GM23248 (cell line): Measurements from ENCODE around the gene STX4. TPM values are rescaled to one million over a fixed set of nuclear protein-coding genes. Genes with fewer than 3 reads are reported as not detected.

Experiments used
- DNase-seq: peaks from one replicate; pipeline ENCODE4 v3.0.0-alpha.2; 2015
- H2AFZ ChIP-seq: fragments of 200-600 bp; sonication (generic); 2 replicates; pipeline ENCODE4 v1.6.1; 2016; ENCODE audit warnings: antibody characterized with exemption
- H3F3A ChIP-seq: fragments of 200-600 bp; sonication (generic); 2 replicates; pipeline ENCODE4 v1.6.1; 2016; ENCODE audit warnings: mild to moderate bottlenecking, antibody characterized with exemption, mixed run types; ENCODE audit not compliant: insufficient read depth
- H3K27ac ChIP-seq: fragments of 200-600 bp; sonication (generic); 2 replicates; pipeline ENCODE4 v1.5.1; 2016; ENCODE audit warnings: mild to moderate bottlenecking
- H3K27me3 ChIP-seq: fragments of 200-600 bp; sonication (generic); replicated peaks from 2 replicates; pipeline ENCODE4 v1.6.1; 2016; ENCODE audit warnings: mild to moderate bottlenecking; ENCODE audit not compliant: insufficient read depth
- H3K36me3 ChIP-seq: fragments of 200-600 bp; sonication (generic); 2 replicates; pipeline ENCODE4 v1.6.1; 2016; ENCODE audit warnings: low read depth, mild to moderate bottlenecking
- H3K4me1 ChIP-seq: fragments of 200-600 bp; sonication (generic); 2 replicates; pipeline ENCODE4 v1.6.1; 2016; ENCODE audit warnings: mild to moderate bottlenecking; ENCODE audit not compliant: insufficient read depth
- H3K4me2 ChIP-seq: fragments of 200-600 bp; sonication (generic); one replicate; pipeline ENCODE4 v1.6.1; 2016; ENCODE audit warnings: mild to moderate bottlenecking; ENCODE audit not compliant: unreplicated experiment
- H3K4me3 ChIP-seq: fragments of 200-600 bp; sonication (generic); 2 replicates; pipeline ENCODE4 v1.5.1; 2016; ENCODE audit warnings: mild to moderate bottlenecking
- H3K79me2 ChIP-seq: fragments of 200-600 bp; sonication (generic); 2 replicates; pipeline ENCODE4 v1.6.1; 2016; ENCODE audit warnings: mild to moderate bottlenecking; ENCODE audit not compliant: insufficient read depth
- H3K9ac ChIP-seq: fragments of 200-600 bp; sonication (generic); 2 replicates; pipeline ENCODE4 v1.6.1; 2016; ENCODE audit warnings: mild to moderate bottlenecking
- H3K9me2 ChIP-seq: fragments of 200-600 bp; sonication (generic); 2 replicates; pipeline ENCODE4 v1.6.1; 2016; ENCODE audit warnings: mixed run types, mild to moderate bottlenecking, moderate library complexity; ENCODE audit not compliant: insufficient read depth
- H3K9me3 ChIP-seq: fragments of 200-600 bp; sonication (generic); one replicate; pipeline ENCODE4 v1.6.1; 2017; ENCODE audit warnings: low read depth
- H4K20me1 ChIP-seq: fragments of 200-600 bp; sonication (generic); 2 replicates; pipeline ENCODE4 v1.6.0; 2016; ENCODE audit not compliant: insufficient read depth
- EZH2 ChIP-seq: fragments of 200-600 bp; sonication (generic); IDR thresholded peaks from 2 replicates; pipeline ENCODE4 v1.6.1; 2018; ENCODE audit warnings: antibody characterized with exemption, mild to moderate bottlenecking; ENCODE audit not compliant: insufficient read depth, poor library complexity, severe bottlenecking
- EZH2phosphoT487 ChIP-seq: fragments of 200-600 bp; sonication (generic); IDR thresholded peaks from 2 replicates; pipeline ENCODE4 v1.6.1; 2018; ENCODE audit warnings: antibody characterized with exemption, moderate library complexity, mild to moderate bottlenecking, low read depth; ENCODE audit not compliant: insufficient read depth
- WGBS, 2 experiments: methylation state at CpG; one replicate each; pipeline ENCODE4 v1.1.6; 2015 to 2017; ENCODE audit warnings: low lambda C conversion rate in 2 of 2, low coverage in 1 of 2; ENCODE audit errors: missing lambda C conversion rate in 2 of 2; 5-methylcytosine and 5-hydroxymethylcytosine counted together
- in situ Hi-C: fragments of 300-500 bp; cut with MboI; formaldehyde crosslinking; loops from 2 replicates; pipeline ENCODE4 v1.15.0; 2020
- polyA plus RNA-seq: library from polyadenylated mRNA; unstranded; fragments of >200 nt; fragmentation: Nextera tagmentation; extraction: Ambion mirVana; gene quantifications from 2 replicates; pipeline ENCODE4 v1.2.1, GENCODE V29; 2016
- total RNA-seq: library from RNA; depleted of rRNA; stranded (reverse); fragments of >200 nt; shearing (Covaris generic); gene quantifications from 2 replicates; pipeline ENCODE4 v1.2.3, GENCODE V29; 2014

Gene STX4
- total and polyA plus RNA-seq, 2 experiments from 2014 or later, result 24.9 to 52.1 TPM

DNA sequence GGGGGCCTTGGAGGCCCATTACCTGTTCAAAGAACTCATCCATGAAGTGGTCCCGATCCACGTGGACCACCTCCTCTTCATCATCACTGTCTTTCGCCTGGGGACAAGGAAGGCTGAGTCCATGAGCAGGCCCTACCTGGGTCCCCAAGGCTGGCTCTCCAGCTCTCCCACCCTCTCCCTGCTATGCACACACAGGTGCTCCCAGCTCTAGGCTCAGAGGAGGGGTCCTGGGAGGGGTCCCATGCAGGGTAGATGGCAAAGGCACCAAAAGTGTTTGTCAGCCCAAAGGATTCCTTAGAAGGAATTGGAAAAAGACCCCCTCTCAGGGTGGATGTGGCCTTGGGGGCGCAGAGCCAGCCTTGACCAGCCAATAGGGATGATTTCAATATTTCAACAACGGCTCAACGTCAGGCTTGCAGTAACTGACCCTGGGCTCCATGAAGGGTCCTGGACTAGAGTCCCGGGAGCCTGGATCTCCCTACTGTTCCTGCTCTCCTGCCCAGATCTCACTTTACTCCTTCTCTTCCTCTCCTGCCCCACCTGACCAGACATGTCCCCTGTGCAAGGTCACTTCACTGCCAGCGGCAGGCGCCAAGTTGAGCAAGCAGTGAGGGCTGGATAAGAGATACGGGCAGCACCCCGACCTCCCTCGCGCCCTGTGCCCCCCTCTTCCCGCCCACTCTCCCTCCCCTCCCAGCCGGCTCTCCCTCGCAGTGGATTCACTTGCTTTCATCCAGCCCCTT is 31.7 kb upstream of the STX4 start:
- Histone ChIP-seq H3K4me2 (no peak overlapping the region), H3K9me3 (no peaks in the 10 kb centered on the region), H3K79me2 (no peaks in the 10 kb centered on the region), H3F3A (peaks cover 30% of the 10 kb centered on the region), H3K9me2 (no peaks in the 10 kb centered on the region), H3K36me3 (no peaks in the 10 kb centered on the region), H3K9ac (no peak overlapping the region), H3K27ac (no peak overlapping the region), H3K27me3 (no peaks in the 10 kb centered on the region), H3K4me1 (peaks cover 27% of the 10 kb centered on the region), H3K4me3 (no peak overlapping the region), H2AFZ (no peak overlapping the region), H4K20me1 (no peaks in the 10 kb centered on the region)
- TF ChIP-seq EZH2 (no peak), EZH2phosphoT487 (no peak)
- DNase-seq, result no peak
- 83 to 90% methylated on average over 13 to 16 of the region's 16 CpGs for WGBS, 2 experiments
- in situ Hi-C loops, result no loop called here

GRCh38 chr16:31002250-31002700 is 31.1 kb upstream of the STX4 start:
- 60 to 70% methylated on average over 10 of the region's 10 CpGs for WGBS, 2 experiments
- Histone ChIP-seq H3K27ac (no peak overlapping the region), H3K9ac (no peak overlapping the region), H3K9me3 (no peaks in the 10 kb centered on the region), H3K9me2 (no peaks in the 10 kb centered on the region), H3K36me3 (no peaks in the 10 kb centered on the region), H3K79me2 (no peaks in the 10 kb centered on the region), H3F3A (peaks cover 30% of the 10 kb centered on the region), H3K27me3 (no peaks in the 10 kb centered on the region), H3K4me1 (peaks cover 27% of the 10 kb centered on the region), H3K4me3 (no peak overlapping the region), H4K20me1 (no peaks in the 10 kb centered on the region), H3K4me2 (no peak overlapping the region), H2AFZ (no peak overlapping the region)
- in situ Hi-C loops, result no loop called here
- TF ChIP-seq EZH2, result no peak
- TF ChIP-seq EZH2phosphoT487, result no peak
- DNase-seq, result no peak

GRCh38 chr16:31002862-31003341 is 30.5 kb upstream of the STX4 start:
- in situ Hi-C loops, result no loop called here
- H3K9me2 ChIP-seq, result no peaks in the 10 kb centered on the region
- TF ChIP-seq EZH2phosphoT487, result no peak
- no peak for TF ChIP-seq EZH2
- H3K4me1 ChIP-seq, result peaks cover 24% of the 10 kb centered on the region
- H3K79me2 ChIP-seq, result no peaks in the 10 kb centered on the region
- no peak overlapping the region for H2AFZ ChIP-seq
- no peaks in the 10 kb centered on the region for H3K36me3 ChIP-seq
- H3K27ac ChIP-seq, result no peak overlapping the region
- 82 to 85% methylated on average over 9 of the region's 9 CpGs for WGBS, 2 experiments
- H3K9ac ChIP-seq, result no peak overlapping the region
- no peak overlapping the region for H3K4me2 ChIP-seq
- no peaks in the 10 kb centered on the region for H3K27me3 ChIP-seq
- no peak overlapping the region for H3K4me3 ChIP-seq
- no peaks in the 10 kb centered on the region for H4K20me1 ChIP-seq
- H3F3A ChIP-seq, result peaks cover 28% of the 10 kb centered on the region
- no peaks in the 10 kb centered on the region for H3K9me3 ChIP-seq
- DNase-seq, result no peak

GRCh38 chr16:31003744-31004143 is 29.6 kb upstream of the STX4 start:
- H3K4me1 ChIP-seq, result peaks cover 22% of the 10 kb centered on the region
- no peak overlapping the region for H3K9ac ChIP-seq
- WGBS, 2 experiments, result 89 to 90% methylated on average over 6 of the region's 6 CpGs
- H3K4me2 ChIP-seq, result no peak overlapping the region
- no peaks in the 10 kb centered on the region for H3K36me3 ChIP-seq
- no peaks in the 10 kb centered on the region for H3K79me2 ChIP-seq
- no peak overlapping the region for H3K27ac ChIP-seq
- H4K20me1 ChIP-seq, result no peaks in the 10 kb centered on the region
- DNase-seq, result no peak
- in situ Hi-C loops, result no loop called here
- no peaks in the 10 kb centered on the region for H3K9me3 ChIP-seq
- no peak overlapping the region for H3K4me3 ChIP-seq
- no peaks in the 10 kb centered on the region for H3K27me3 ChIP-seq
- H2AFZ ChIP-seq, result no peak overlapping the region
- TF ChIP-seq EZH2 (no peak), EZH2phosphoT487 (no peak)
- H3K9me2 ChIP-seq, result no peaks in the 10 kb centered on the region
- H3F3A ChIP-seq, result peaks cover 21% of the 10 kb centered on the region
